Measurements from ENCODE around the gene MRPS5.

Gene MRPS5

GRCh38 chr2:95165030-95165370 lies 43.4 kb upstream of the MRPS5 start:
- no peaks in the 10 kb centered on the region for H3K27me3 ChIP-seq (ENCODE audit: insufficient read depth, poor library complexity, severe bottlenecking)
- no peak for DNase-seq (ENCODE audit: low read depth in 1 of 2, low spot score in 1 of 2)
- no peak for TF ChIP-seq GABPA (IDR thresholded peaks at IDR 0.05; ENCODE audit: low read depth)
- TF ChIP-seq POLR2AphosphoS5 (IDR thresholded peaks at IDR 0.05; ENCODE audit: low read depth), result no peak
- TF ChIP-seq REST (IDR thresholded peaks at IDR 0.05; ENCODE audit: insufficient replicate concordance, low read depth), result no peak
- no peak for TF ChIP-seq SPI1 (IDR thresholded peaks at IDR 0.05; ENCODE audit: borderline replicate concordance, low read depth)
- TF ChIP-seq, protein P1, sequence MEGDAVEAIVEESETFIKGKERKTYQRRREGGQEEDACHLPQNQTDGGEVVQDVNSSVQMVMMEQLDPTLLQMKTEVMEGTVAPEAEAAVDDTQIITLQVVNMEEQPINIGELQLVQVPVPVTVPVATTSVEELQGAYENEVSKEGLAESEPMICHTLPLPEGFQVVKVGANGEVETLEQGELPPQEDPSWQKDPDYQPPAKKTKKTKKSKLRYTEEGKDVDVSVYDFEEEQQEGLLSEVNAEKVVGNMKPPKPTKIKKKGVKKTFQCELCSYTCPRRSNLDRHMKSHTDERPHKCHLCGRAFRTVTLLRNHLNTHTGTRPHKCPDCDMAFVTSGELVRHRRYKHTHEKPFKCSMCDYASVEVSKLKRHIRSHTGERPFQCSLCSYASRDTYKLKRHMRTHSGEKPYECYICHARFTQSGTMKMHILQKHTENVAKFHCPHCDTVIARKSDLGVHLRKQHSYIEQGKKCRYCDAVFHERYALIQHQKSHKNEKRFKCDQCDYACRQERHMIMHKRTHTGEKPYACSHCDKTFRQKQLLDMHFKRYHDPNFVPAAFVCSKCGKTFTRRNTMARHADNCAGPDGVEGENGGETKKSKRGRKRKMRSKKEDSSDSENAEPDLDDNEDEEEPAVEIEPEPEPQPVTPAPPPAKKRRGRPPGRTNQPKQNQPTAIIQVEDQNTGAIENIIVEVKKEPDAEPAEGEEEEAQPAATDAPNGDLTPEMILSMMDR (IDR thresholded peaks at IDR 0.05; ENCODE audit: insufficient read depth, low read length), result no peak
- H3K27ac ChIP-seq (replicated peaks), result peak overlapping the region; percentile 95
- H3K4me3 ChIP-seq (replicated peaks; ENCODE audit: insufficient read depth, low read length), result peak overlapping the region; percentile 61

- peak within 1 kb of the TSS; percentile 47 for H3K27ac ChIP-seq (replicated peaks)
- no peaks in the 10 kb centered on the region for H3K27me3 ChIP-seq (ENCODE audit: insufficient read depth, poor library complexity, severe bottlenecking)
- TF ChIP-seq, protein P1 (IDR thresholded peaks at IDR 0.05; ENCODE audit: insufficient read depth, low read length), result no peak
- TF ChIP-seq GABPA (IDR thresholded peaks at IDR 0.05; ENCODE audit: low read depth) (no peak), POLR2AphosphoS5 (IDR thresholded peaks at IDR 0.05; ENCODE audit: low read depth) (no peak), SPI1 (IDR thresholded peaks at IDR 0.05; ENCODE audit: borderline replicate concordance, low read depth) (no peak)
- DNase-seq (ENCODE audit: low read depth in 1 of 2, low spot score in 1 of 2), result peak; percentile 28 to 55
- peak within 1 kb of the TSS; percentile 57 for H3K4me3 ChIP-seq (replicated peaks; ENCODE audit: insufficient read depth, low read length)
Observed at GRCh38 chr2:95159690-95160449, 38.3 kb upstream of the MRPS5 start, which contains the start of gene ZNF514. TSS of gene ZNF514 (minus strand) at chr2:95159848. CDS start at chr2:95153253, 6,595 bp downstream.

- no peak for TF ChIP-seq GABPA (IDR thresholded peaks at IDR 0.05; ENCODE audit: low read depth)
- TF ChIP-seq SPI1 (IDR thresholded peaks at IDR 0.05; ENCODE audit: borderline replicate concordance, low read depth), result no peak
- TF ChIP-seq, protein P1 (IDR thresholded peaks at IDR 0.05; ENCODE audit: insufficient read depth, low read length), result no peak
- no peak for TF ChIP-seq REST (IDR thresholded peaks at IDR 0.05; ENCODE audit: insufficient replicate concordance, low read depth)
- TF ChIP-seq POLR2AphosphoS5 (IDR thresholded peaks at IDR 0.05; ENCODE audit: low read depth), result no peak
- peak overlapping the region; percentile 47 for H3K27ac ChIP-seq (replicated peaks)
- peak in 1 of 2 experiments; percentile 15 for DNase-seq (ENCODE audit: low read depth in 1 of 2, low spot score in 1 of 2)
- H3K4me3 ChIP-seq (replicated peaks; ENCODE audit: insufficient read depth, low read length), result peak overlapping the region; percentile 57
- H3K27me3 ChIP-seq (ENCODE audit: insufficient read depth, poor library complexity, severe bottlenecking), result no peaks in the 10 kb centered on the region
Observed at GRCh38 chr2:95158891-95159619, 37.4 kb upstream of the MRPS5 start.

Measured in HL-60 (cell line).